GM12873 (cell line): ENCODE results near the gene SDR42E2.

Source experiments
- TF ChIP-seq, protein P1 (sequence below): IDR thresholded peaks from 2 replicates; pipeline ENCODE4 v1.5.1; 2012; ENCODE audit warnings: low read depth, mild to moderate bottlenecking, moderate library complexity, low read length, control low read depth; ENCODE audit not compliant: insufficient read depth; ENCODE audit errors: missing control alignments

The SDR42E2 gene

GRCh38 chr16:22235839-22236745 lies 73.8 kb downstream of the SDR42E2 start:
- TF ChIP-seq, protein P1, sequence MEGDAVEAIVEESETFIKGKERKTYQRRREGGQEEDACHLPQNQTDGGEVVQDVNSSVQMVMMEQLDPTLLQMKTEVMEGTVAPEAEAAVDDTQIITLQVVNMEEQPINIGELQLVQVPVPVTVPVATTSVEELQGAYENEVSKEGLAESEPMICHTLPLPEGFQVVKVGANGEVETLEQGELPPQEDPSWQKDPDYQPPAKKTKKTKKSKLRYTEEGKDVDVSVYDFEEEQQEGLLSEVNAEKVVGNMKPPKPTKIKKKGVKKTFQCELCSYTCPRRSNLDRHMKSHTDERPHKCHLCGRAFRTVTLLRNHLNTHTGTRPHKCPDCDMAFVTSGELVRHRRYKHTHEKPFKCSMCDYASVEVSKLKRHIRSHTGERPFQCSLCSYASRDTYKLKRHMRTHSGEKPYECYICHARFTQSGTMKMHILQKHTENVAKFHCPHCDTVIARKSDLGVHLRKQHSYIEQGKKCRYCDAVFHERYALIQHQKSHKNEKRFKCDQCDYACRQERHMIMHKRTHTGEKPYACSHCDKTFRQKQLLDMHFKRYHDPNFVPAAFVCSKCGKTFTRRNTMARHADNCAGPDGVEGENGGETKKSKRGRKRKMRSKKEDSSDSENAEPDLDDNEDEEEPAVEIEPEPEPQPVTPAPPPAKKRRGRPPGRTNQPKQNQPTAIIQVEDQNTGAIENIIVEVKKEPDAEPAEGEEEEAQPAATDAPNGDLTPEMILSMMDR = no peak

DNA sequence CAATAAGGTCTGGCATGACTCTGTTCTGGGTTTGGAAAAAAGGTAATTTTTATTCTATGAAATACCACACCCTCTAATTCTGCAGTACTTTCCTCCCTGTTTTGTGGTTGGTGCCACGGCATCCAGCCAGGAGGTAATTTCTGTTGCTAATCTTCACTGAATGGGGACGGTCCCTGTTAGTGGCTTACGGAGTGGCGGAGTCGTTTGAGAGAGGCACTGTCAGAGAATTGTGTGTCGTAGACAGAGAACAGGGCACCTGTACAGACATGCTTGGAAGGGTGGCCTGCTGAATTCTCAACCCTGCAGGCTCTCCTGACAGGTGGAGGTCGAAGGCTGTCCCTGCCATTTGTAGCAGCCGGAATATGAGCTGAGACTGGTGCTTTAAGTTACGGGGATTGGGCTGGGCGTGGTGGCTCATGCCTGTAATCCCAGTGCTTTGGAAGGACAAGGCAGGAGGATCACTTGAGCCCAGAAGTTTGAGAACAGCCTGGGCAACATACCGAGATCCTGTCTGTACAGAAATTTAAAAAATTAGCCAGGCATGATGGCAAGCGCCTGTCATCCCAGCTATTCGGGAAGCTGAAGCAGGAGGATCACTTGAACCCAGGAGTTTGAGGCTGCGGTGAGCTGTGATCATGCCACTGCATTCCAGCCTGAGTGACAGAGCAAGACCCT lies 77.0 kb downstream of the SDR42E2 start:
- TF ChIP-seq, protein P1 = no peak

DNA sequence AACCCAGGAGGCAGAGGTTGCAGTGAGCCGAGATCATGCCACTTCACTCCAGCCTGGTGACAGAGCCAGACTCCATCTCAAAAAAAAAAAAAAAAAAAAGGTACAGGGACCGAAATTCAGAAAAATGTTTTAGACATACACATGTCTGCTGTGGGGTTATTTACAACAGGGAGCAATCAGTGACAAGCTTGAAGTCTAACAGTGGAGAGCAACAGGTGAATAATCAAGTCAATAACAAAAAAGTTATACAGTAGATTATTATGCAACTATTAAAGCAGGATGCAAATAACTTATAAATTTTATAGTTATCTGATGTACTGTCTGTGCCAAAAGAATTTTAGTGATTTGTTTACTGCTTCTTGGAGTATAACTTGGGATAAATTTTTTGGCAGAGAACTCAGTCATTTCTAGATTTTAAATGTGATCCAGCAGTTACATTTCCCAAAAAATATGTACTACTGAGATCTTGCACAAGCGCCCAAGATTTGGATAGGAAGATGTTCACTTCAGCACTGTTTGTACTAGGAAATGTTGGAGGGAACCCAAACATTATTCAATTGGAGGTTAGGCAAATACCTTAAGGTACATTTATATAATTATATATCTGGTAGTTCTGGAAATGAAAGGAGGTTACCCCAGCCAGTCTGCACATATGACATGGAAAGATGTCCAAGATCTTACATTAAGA lies 77.9 kb downstream of the SDR42E2 start:
- TF ChIP-seq, protein P1 = no peak
